Left ventricle myocardium inferior (tissue), 1 donor: ENCODE data around the gene ALCAM. TPM values are rescaled to one million over a fixed set of nuclear protein-coding genes. Genes with fewer than 3 reads are reported as not detected.

Experiments used
- DNase-seq: peaks from one replicate; pipeline ENCODE4 v3.0.0-alpha.2; 2020
- H3K27ac ChIP-seq: fragments of 200-600 bp; replicated peaks from 2 replicates; pipeline ENCODE4 v1.8.0; 2021
- H3K27me3 ChIP-seq: fragments of 200-600 bp; 2 replicates; pipeline ENCODE4 v1.8.0; 2021; ENCODE audit warnings: low read depth
- H3K36me3 ChIP-seq: fragments of 200-600 bp; 2 replicates; pipeline ENCODE4 v1.8.0; 2021
- H3K4me1 ChIP-seq: fragments of 200-600 bp; 2 replicates; pipeline ENCODE4 v1.8.0; 2021
- H3K4me3 ChIP-seq: fragments of 200-600 bp; 2 replicates; pipeline ENCODE4 v1.8.0; 2021; ENCODE audit warnings: mild to moderate bottlenecking, moderate library complexity
- H3K9me3 ChIP-seq: fragments of 200-600 bp; replicated peaks from 2 replicates; pipeline ENCODE4 v1.8.0; 2021
- CTCF ChIP-seq: fragments of 200-600 bp; IDR thresholded peaks from 2 replicates; pipeline ENCODE4 v1.8.0; 2021; ENCODE audit warnings: antibody characterized with exemption, mild to moderate bottlenecking, borderline replicate concordance
- intact Hi-C: fragments of 100-400 bp; cut with micrococcal nuclease; formaldehyde crosslinking; loops from one replicate; pipeline ENCODE4 v1.11.0; 2022
- total RNA-seq: library from RNA; stranded (reverse); fragmentation: NEBNext Ultra II Directional; extraction: Animal tissue kit (Norgen Biotek cat#: 25700); gene quantifications from one replicate; pipeline ENCODE4 v1.2.1, GENCODE V29; 2021
- donor health status: DM: no; HTN: yes; CAD: no; lungs with severe emphysema.

Gene ALCAM
- total RNA-seq, 1 donor from 2014 or later, result 3.7 TPM

GRCh38 chr3:105414841-105415240 is 48.1 kb downstream of the ALCAM start:
- H3K27me3 ChIP-seq, result no peaks in the 10 kb centered on the region
- H3K36me3 ChIP-seq, result no peaks in the 10 kb centered on the region
- no peak overlapping the region for H3K4me3 ChIP-seq
- intact Hi-C loops, result no loop called here
- no peak for DNase-seq
- no peaks in the 10 kb centered on the region for H3K9me3 ChIP-seq
- no peaks in the 10 kb centered on the region for H3K4me1 ChIP-seq
- TF ChIP-seq CTCF, result no peak
- H3K27ac ChIP-seq, result no peak overlapping the region

GRCh38 chr3:105415951-105416350 is 49.2 kb downstream of the ALCAM start:
- intact Hi-C loops, result no loop called here
- H3K36me3 ChIP-seq, result no peaks in the 10 kb centered on the region
- no peak for DNase-seq
- no peak overlapping the region for H3K4me3 ChIP-seq
- H3K4me1 ChIP-seq, result no peaks in the 10 kb centered on the region
- no peak overlapping the region for H3K27ac ChIP-seq
- no peaks in the 10 kb centered on the region for H3K27me3 ChIP-seq
- TF ChIP-seq CTCF, result no peak
- H3K9me3 ChIP-seq, result no peaks in the 10 kb centered on the region

GRCh38 chr3:105417525-105418289 is 51.0 kb downstream of the ALCAM start:
- H3K27me3 ChIP-seq, result no peaks in the 10 kb centered on the region
- intact Hi-C loops, result no loop called here
- no peak overlapping the region for H3K4me3 ChIP-seq
- H3K4me1 ChIP-seq, result no peaks in the 10 kb centered on the region
- no peak overlapping the region for H3K27ac ChIP-seq
- no peak for DNase-seq
- no peaks in the 10 kb centered on the region for H3K9me3 ChIP-seq
- no peaks in the 10 kb centered on the region for H3K36me3 ChIP-seq
- no peak for TF ChIP-seq CTCF

GRCh38 chr3:105422645-105423044 is 55.9 kb downstream of the ALCAM start:
- no peaks in the 10 kb centered on the region for H3K4me1 ChIP-seq
- H3K27me3 ChIP-seq, result no peaks in the 10 kb centered on the region
- H3K9me3 ChIP-seq, result no peaks in the 10 kb centered on the region
- intact Hi-C loops, result no loop called here
- H3K36me3 ChIP-seq, result no peaks in the 10 kb centered on the region
- TF ChIP-seq CTCF, result no peak
- no peak overlapping the region for H3K27ac ChIP-seq
- DNase-seq, result no peak
- H3K4me3 ChIP-seq, result no peak overlapping the region

- H3K27ac ChIP-seq, result no peak overlapping the region
- no peaks in the 10 kb centered on the region for H3K36me3 ChIP-seq
- TF ChIP-seq CTCF, result no peak
- intact Hi-C loops, result no loop called here
- H3K27me3 ChIP-seq, result no peaks in the 10 kb centered on the region
- no peaks in the 10 kb centered on the region for H3K4me1 ChIP-seq
- H3K4me3 ChIP-seq, result no peak overlapping the region
- H3K9me3 ChIP-seq, result no peaks in the 10 kb centered on the region
- DNase-seq, result no peak
Measured at GRCh38 chr3:105423397-105423796, 56.7 kb downstream of the ALCAM start.
